SK-N-SH (cell line): Measurements from ENCODE around the gene GPR55. TPM values are rescaled to one million over a fixed set of nuclear protein-coding genes. Genes with fewer than 3 reads are reported as not detected.

Experiments used
- CTCF ChIA-PET: fragments of 300-600, 350-600 bp; formaldehyde crosslinking; extraction: SDS; loops from one replicate; lab custom pipeline; 2021; lab: Yijun Ruan, JAX
- POLR2A ChIA-PET: fragments of 350-600 bp; sonication (Branson Sonifier 250); formaldehyde crosslinking; extraction: SDS; loops from one replicate; lab custom pipeline; 2020; ENCODE audit warnings: antibody characterized with exemption, inconsistent platforms; lab: Yijun Ruan, JAX
- DNase-seq: peaks from one replicate; pipeline ENCODE4 v3.0.0; 2012
- H2AFZ ChIP-seq: fragments of 200-600 bp; sonication (generic); 2 replicates; pipeline ENCODE4 v1.8.1; 2016; ENCODE audit warnings: antibody characterized with exemption, mild to moderate bottlenecking, low read depth
- H3F3A ChIP-seq: fragments of 200-600 bp; sonication (generic); replicated peaks from 2 replicates; pipeline ENCODE3; 2016; ENCODE audit warnings: antibody characterized with exemption, mild to moderate bottlenecking; ENCODE audit not compliant: insufficient read depth
- H3K27ac ChIP-seq, 2 experiments: fragments of 200-500 bp in 1 of 2; fragments of 200-600 bp in 1 of 2; sonication (Bioruptor generic) in 1 of 2; sonication (generic), shearing (Covaris generic) in 1 of 2; 2 replicates each; pipeline versions ENCODE4 v1.5.1 to v1.6.1; 2014 to 2016; ENCODE audit warnings: low read depth in 2 of 2, inconsistent platforms in 1 of 2, low read length in 1 of 2, mild to moderate bottlenecking in 1 of 2, mixed read lengths in 1 of 2
- H3K27me3 ChIP-seq: fragments of 200-600 bp; sonication (generic), shearing (Covaris generic); 2 replicates; pipeline ENCODE4 v1.6.1; 2016; ENCODE audit warnings: mixed run types; ENCODE audit not compliant: insufficient read depth
- H3K36me3 ChIP-seq, 2 experiments: fragments of 200-500 bp in 1 of 2; fragments of 200-600 bp in 1 of 2; sonication (Bioruptor generic) in 1 of 2; sonication (generic) in 1 of 2; replicated peaks in 1 of 2; 2 replicates each; pipeline versions ENCODE3 to v1.5.1; 2014 to 2016; ENCODE audit warnings: low read length in 1 of 2, mild to moderate bottlenecking in 1 of 2; ENCODE audit not compliant: insufficient read depth in 2 of 2, control insufficient read depth in 1 of 2
- H3K4me1 ChIP-seq, 2 experiments: fragments of 200-500 bp in 1 of 2; fragments of 200-600 bp in 1 of 2; sonication (Bioruptor generic) in 1 of 2; sonication (generic), shearing (Covaris generic) in 1 of 2; 2 replicates each; pipeline versions ENCODE4 v1.5.1 to v1.6.1; 2014 to 2016; ENCODE audit warnings: low read depth in 1 of 2, low read length in 1 of 2, mixed run types in 1 of 2; ENCODE audit not compliant: insufficient read depth in 2 of 2, control insufficient read depth in 1 of 2
- H3K4me2 ChIP-seq: fragments of 200-600 bp; sonication (generic), shearing (Covaris generic); 2 replicates; pipeline ENCODE4 v1.6.1; 2017; ENCODE audit warnings: mixed run types
- H3K4me3 ChIP-seq, 2 experiments: fragments of 200-500 bp in 1 of 2; fragments of 200-600 bp in 1 of 2; sonication (Bioruptor generic) in 1 of 2; sonication (generic), shearing (Covaris generic) in 1 of 2; 2 replicates each; pipeline versions ENCODE4 v1.5.1 to v1.8.1; 2014 to 2016; ENCODE audit warnings: low read depth in 2 of 2, inconsistent platforms in 1 of 2, low read length in 1 of 2, mild to moderate bottlenecking in 1 of 2, mixed read lengths in 1 of 2, moderate library complexity in 1 of 2
- H3K79me2 ChIP-seq: fragments of 200-600 bp; sonication (generic); 2 replicates; pipeline ENCODE4 v1.8.1; 2017; ENCODE audit warnings: mild to moderate bottlenecking; ENCODE audit not compliant: insufficient read depth
- H3K9ac ChIP-seq: fragments of 200-600 bp; sonication (generic); 2 replicates; pipeline ENCODE4 v1.6.1; 2017; ENCODE audit warnings: mixed run types
- H3K9me2 ChIP-seq: fragments of 200-600 bp; sonication (generic); 2 replicates; pipeline ENCODE4 v1.6.1; 2017; ENCODE audit warnings: mixed run types
- H3K9me3 ChIP-seq: fragments of 200-600 bp; sonication (generic); 2 replicates; pipeline ENCODE4 v1.6.1; 2017; ENCODE audit warnings: mixed run types, mild to moderate bottlenecking, moderate library complexity
- H4K20me1 ChIP-seq: fragments of 200-600 bp; sonication (generic); 2 replicates; pipeline ENCODE4 v1.6.1; 2017; ENCODE audit warnings: mild to moderate bottlenecking, mixed run types; ENCODE audit not compliant: insufficient read depth
- FOXJ3 ChIP-seq: sonication (generic); formaldehyde crosslinking; IDR thresholded peaks from 2 replicates; pipeline ENCODE4 v1.5.1; 2020; ENCODE audit warnings: mild to moderate bottlenecking, missing genetic modification reagents
- FOXM1 ChIP-seq: IDR thresholded peaks from 2 replicates; pipeline ENCODE4 v1.4.0; 2012; ENCODE audit warnings: low read depth, mild to moderate bottlenecking
- JUND ChIP-seq: IDR thresholded peaks from 2 replicates; pipeline ENCODE4 v1.4.0; 2012
- MEF2A ChIP-seq: IDR thresholded peaks from 2 replicates; pipeline ENCODE4 v1.4.0; 2012; ENCODE audit warnings: low read depth, borderline replicate concordance
- NFIC ChIP-seq: IDR thresholded peaks from 2 replicates; pipeline ENCODE4 v1.4.0; 2012; ENCODE audit warnings: borderline replicate concordance
- NRF1 ChIP-seq: IDR thresholded peaks from 2 replicates; pipeline ENCODE4 v1.6.1; 2012; ENCODE audit warnings: low read depth, mild to moderate bottlenecking, low read length
- POLR2AphosphoS5 ChIP-seq: IDR thresholded peaks from 2 replicates; pipeline ENCODE4 v1.6.1; 2012; ENCODE audit warnings: low read depth, low read length
- RFX5 ChIP-seq: IDR thresholded peaks from 2 replicates; pipeline ENCODE4 v1.6.1; 2012; ENCODE audit warnings: mild to moderate bottlenecking, improper control_type of control experiment, low read length
- SMC3 ChIP-seq: IDR thresholded peaks from 2 replicates; pipeline ENCODE4 v1.6.1; 2012; ENCODE audit warnings: low read depth, low read length, improper control_type of control experiment
- TAF1 ChIP-seq: IDR thresholded peaks from 2 replicates; pipeline ENCODE4 v1.6.1; 2012; ENCODE audit warnings: low read depth, mild to moderate bottlenecking, low read length, moderate library complexity, borderline replicate concordance
- YY1 ChIP-seq: IDR thresholded peaks from 2 replicates; pipeline ENCODE4 v1.4.0; 2012; ENCODE audit warnings: low read depth, mild to moderate bottlenecking
- WGBS: methylation state at CpG from one replicate; pipeline ENCODE4 v1.1.6; 2017; ENCODE audit warnings: low lambda C conversion rate; 5-methylcytosine and 5-hydroxymethylcytosine counted together
- polyA plus RNA-seq, 3 experiments: library from polyadenylated mRNA; depleted of rRNA; stranded (reverse); fragments of >200 nt; gene quantifications; 2 replicates each; pipeline ENCODE4 v1.2.3, GENCODE V29; 2012
- TF ChIP-seq, protein P1 (sequence below): IDR thresholded peaks from 2 replicates; pipeline ENCODE4 v1.4.0; 2012; ENCODE audit warnings: low read depth, borderline replicate concordance
- TF ChIP-seq, protein P2 (sequence below): fragments of 150-350 bp; IDR thresholded peaks from 2 replicates; pipeline ENCODE4 v1.6.1; 2017; ENCODE audit warnings: antibody characterized with exemption, low read length, low read depth, borderline replicate concordance
- TF ChIP-seq, protein P3 (sequence below): IDR thresholded peaks from 2 replicates; pipeline ENCODE4 v1.6.1; 2012; ENCODE audit warnings: mild to moderate bottlenecking, low read depth, low read length, moderate library complexity
- TF ChIP-seq, protein P4 (sequence below): fragments of 200-600 bp; sonication (generic); IDR thresholded peaks from 2 replicates; pipeline ENCODE4 v1.6.1; 2017; ENCODE audit warnings: antibody characterized with exemption, mild to moderate bottlenecking, moderate library complexity
- TF ChIP-seq, protein P5 (sequence below): IDR thresholded peaks from 2 replicates; pipeline ENCODE4 v1.4.0; 2012; ENCODE audit warnings: low read depth

GPR55 gene
- polyA plus RNA-seq, 1 of the 3 experiments (the other 2 are of a cell fraction) = not detected

DNA sequence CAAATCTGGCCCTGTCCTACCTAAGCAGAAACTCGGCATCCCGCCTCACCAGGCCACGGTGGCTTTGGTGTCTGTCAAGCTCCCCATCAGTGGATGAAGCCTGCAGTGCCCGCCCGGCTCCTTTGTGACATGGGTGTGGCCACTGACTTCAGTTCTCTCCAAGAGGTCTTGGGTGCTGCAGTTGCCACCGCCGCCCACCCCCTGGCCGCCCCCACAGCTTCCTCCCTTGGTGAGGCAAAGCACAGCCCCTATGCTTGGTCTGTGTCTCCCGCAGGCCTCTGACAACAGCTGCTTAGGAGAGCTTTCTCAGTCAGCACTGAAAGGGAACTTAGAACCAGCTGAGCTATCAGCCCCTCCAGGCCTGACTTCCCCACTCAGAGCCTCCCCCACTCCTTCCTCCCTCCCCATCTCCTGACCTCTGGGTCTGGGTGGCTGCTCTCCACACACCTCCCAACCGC, 22.9 kb upstream of the GPR55 start:
- 87% methylated on average over 7 of the region's 10 CpGs for WGBS
- H3K27ac ChIP-seq = no peak overlapping the region
- H3F3A ChIP-seq = no peaks in the 10 kb centered on the region
- H3K9ac ChIP-seq = no peak overlapping the region
- H3K36me3 ChIP-seq = no peaks in the 10 kb centered on the region
- ChIA-PET POLR2A (no interaction called here), CTCF (interaction anchor here (0.9 to 2.0 kb wide), 6 partner anchors 10 to 138 kb away, joined by 3 to 8 read pairs (median 3); no protein-coding TSS in a partner anchor)
- TF ChIP-seq RFX5 (no peak), YY1 (no peak), FOXM1 (no peak), TAF1 (no peak), NRF1 (no peak), FOXJ3 (CRISPR knock-in tag) (no peak), POLR2AphosphoS5 (no peak), JUND (no peak), MEF2A (no peak), SMC3 (no peak), NFIC (no peak)
- TF ChIP-seq, protein P1, sequence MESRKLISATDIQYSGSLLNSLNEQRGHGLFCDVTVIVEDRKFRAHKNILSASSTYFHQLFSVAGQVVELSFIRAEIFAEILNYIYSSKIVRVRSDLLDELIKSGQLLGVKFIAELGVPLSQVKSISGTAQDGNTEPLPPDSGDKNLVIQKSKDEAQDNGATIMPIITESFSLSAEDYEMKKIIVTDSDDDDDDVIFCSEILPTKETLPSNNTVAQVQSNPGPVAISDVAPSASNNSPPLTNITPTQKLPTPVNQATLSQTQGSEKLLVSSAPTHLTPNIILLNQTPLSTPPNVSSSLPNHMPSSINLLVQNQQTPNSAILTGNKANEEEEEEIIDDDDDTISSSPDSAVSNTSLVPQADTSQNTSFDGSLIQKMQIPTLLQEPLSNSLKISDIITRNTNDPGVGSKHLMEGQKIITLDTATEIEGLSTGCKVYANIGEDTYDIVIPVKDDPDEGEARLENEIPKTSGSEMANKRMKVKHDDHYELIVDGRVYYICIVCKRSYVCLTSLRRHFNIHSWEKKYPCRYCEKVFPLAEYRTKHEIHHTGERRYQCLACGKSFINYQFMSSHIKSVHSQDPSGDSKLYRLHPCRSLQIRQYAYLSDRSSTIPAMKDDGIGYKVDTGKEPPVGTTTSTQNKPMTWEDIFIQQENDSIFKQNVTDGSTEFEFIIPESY = no peak
- TF ChIP-seq, protein P2, sequence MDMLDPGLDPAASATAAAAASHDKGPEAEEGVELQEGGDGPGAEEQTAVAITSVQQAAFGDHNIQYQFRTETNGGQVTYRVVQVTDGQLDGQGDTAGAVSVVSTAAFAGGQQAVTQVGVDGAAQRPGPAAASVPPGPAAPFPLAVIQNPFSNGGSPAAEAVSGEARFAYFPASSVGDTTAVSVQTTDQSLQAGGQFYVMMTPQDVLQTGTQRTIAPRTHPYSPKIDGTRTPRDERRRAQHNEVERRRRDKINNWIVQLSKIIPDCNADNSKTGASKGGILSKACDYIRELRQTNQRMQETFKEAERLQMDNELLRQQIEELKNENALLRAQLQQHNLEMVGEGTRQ = no peak
- TF ChIP-seq, protein P3, sequence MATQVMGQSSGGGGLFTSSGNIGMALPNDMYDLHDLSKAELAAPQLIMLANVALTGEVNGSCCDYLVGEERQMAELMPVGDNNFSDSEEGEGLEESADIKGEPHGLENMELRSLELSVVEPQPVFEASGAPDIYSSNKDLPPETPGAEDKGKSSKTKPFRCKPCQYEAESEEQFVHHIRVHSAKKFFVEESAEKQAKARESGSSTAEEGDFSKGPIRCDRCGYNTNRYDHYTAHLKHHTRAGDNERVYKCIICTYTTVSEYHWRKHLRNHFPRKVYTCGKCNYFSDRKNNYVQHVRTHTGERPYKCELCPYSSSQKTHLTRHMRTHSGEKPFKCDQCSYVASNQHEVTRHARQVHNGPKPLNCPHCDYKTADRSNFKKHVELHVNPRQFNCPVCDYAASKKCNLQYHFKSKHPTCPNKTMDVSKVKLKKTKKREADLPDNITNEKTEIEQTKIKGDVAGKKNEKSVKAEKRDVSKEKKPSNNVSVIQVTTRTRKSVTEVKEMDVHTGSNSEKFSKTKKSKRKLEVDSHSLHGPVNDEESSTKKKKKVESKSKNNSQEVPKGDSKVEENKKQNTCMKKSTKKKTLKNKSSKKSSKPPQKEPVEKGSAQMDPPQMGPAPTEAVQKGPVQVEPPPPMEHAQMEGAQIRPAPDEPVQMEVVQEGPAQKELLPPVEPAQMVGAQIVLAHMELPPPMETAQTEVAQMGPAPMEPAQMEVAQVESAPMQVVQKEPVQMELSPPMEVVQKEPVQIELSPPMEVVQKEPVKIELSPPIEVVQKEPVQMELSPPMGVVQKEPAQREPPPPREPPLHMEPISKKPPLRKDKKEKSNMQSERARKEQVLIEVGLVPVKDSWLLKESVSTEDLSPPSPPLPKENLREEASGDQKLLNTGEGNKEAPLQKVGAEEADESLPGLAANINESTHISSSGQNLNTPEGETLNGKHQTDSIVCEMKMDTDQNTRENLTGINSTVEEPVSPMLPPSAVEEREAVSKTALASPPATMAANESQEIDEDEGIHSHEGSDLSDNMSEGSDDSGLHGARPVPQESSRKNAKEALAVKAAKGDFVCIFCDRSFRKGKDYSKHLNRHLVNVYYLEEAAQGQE = no peak
- TF ChIP-seq, protein P4, sequence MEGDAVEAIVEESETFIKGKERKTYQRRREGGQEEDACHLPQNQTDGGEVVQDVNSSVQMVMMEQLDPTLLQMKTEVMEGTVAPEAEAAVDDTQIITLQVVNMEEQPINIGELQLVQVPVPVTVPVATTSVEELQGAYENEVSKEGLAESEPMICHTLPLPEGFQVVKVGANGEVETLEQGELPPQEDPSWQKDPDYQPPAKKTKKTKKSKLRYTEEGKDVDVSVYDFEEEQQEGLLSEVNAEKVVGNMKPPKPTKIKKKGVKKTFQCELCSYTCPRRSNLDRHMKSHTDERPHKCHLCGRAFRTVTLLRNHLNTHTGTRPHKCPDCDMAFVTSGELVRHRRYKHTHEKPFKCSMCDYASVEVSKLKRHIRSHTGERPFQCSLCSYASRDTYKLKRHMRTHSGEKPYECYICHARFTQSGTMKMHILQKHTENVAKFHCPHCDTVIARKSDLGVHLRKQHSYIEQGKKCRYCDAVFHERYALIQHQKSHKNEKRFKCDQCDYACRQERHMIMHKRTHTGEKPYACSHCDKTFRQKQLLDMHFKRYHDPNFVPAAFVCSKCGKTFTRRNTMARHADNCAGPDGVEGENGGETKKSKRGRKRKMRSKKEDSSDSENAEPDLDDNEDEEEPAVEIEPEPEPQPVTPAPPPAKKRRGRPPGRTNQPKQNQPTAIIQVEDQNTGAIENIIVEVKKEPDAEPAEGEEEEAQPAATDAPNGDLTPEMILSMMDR = no peak
- TF ChIP-seq, protein P5, sequence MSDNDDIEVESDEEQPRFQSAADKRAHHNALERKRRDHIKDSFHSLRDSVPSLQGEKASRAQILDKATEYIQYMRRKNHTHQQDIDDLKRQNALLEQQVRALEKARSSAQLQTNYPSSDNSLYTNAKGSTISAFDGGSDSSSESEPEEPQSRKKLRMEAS = no peak
- H3K9me3 ChIP-seq = no peaks in the 10 kb centered on the region
- no peaks in the 10 kb centered on the region; the same call in 1 of the 2 replicates for H3K27me3 ChIP-seq
- H2AFZ ChIP-seq = no peak overlapping the region
- no peaks in the 10 kb centered on the region for H3K9me2 ChIP-seq
- no peaks in the 10 kb centered on the region for H3K79me2 ChIP-seq
- no peak for DNase-seq
- no peaks in the 10 kb centered on the region for H3K4me1 ChIP-seq
- H3K4me2 ChIP-seq = no peak overlapping the region
- H4K20me1 ChIP-seq = no peaks in the 10 kb centered on the region
- no peak overlapping the region for H3K4me3 ChIP-seq
